Measurements from ENCODE around the gene TMEM214.

The TMEM214 gene

GRCh38 chr2:27089111-27089954 lies 56.6 kb downstream of the TMEM214 start:
- no peak for TF ChIP-seq CTCF (IDR thresholded peaks at IDR 0.05)
- TF ChIP-seq ZFX (IDR thresholded peaks at IDR 0.05; ENCODE audit: borderline replicate concordance), result no peak
- H3K27ac ChIP-seq, result no peak overlapping the region

All from 22Rv1 (cell line).